Fibroblast of lung (primary cell): ENCODE data around the gene C2CD4C.

Source experiments
- CTCF ChIP-seq, 2 donors: IDR thresholded peaks in 1 of 2; conservative IDR thresholded peaks in 1 of 2; 1 replicate in 1 of 2; 2 replicates in 1 of 2; pipeline ENCODE4 v1.5.1; 2011 to 2012; ENCODE audit warnings: low read length in 2 of 2, control low read depth in 1 of 2, inconsistent platforms in 1 of 2, low read depth in 1 of 2, mild to moderate bottlenecking in 1 of 2
- EZH2 ChIP-seq: IDR thresholded peaks from 2 replicates; pipeline ENCODE4 v1.5.1; 2012; ENCODE audit warnings: low read length, control low read depth, mild to moderate bottlenecking; ENCODE audit errors: missing control alignments

DNA sequence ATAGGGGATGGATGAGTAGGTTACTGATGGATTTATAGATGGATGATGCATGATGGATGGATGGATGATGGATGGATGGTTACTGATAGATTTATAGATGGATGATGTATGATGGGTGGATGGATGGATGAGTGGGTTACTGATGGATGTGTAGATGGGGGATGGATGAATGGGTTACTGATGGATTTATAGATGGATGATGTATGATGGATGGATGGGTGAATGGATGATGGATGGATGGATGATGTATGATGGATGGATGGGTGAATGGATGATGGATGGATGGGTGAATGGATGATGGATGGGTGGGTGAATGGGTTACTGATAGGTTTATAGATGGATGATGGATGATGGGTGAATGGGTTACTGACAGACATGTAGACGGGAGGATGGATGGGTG, 6.3 kb upstream of the C2CD4C start:
- TF ChIP-seq CTCF (conservative IDR thresholded peaks at IDR 0.05 in 1 of 2, IDR thresholded peaks at IDR 0.05 in 1 of 2; ENCODE audit: low read depth in 1 of 2, low read length in 2 of 2): no peak
- TF ChIP-seq EZH2: no peak
